CD4-positive, alpha-beta T cell treated with Interleukin-4 for 4 hours (primary cell): ENCODE results near the gene PTPRD.
"Not testable (repeated sequence)": the region's sequence is repeated elsewhere in the genome, so short reads cannot be mapped to it uniquely, and the experiment has no call there.

ENCODE experiments used
- DNase-seq: peaks from one replicate; pipeline ENCODE4 v3.0.0-alpha.2; 2020

The PTPRD gene

DNA sequence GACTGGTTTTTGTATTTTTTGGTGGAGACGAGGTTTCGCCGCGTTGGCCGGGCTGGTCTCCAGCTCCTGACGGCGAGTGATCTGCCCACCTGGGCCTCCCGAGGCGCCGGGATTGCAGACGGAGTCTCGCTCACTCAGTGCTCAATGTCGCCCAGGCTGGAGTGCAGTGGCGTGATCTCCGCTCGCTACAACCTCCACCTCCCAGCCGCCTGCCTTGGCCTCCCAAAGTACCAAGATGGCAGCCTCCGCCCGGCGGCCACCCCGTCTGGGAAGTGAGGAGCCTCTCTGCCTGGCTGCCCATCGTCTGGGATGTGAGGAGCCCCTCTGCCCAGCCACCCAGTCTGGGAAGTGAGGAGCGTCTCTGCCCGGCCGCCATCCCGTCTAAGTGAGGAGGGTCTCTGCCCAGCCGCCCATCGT is 163.6 kb downstream of the PTPRD start:
- not testable (repeated sequence) for DNase-seq

DNA sequence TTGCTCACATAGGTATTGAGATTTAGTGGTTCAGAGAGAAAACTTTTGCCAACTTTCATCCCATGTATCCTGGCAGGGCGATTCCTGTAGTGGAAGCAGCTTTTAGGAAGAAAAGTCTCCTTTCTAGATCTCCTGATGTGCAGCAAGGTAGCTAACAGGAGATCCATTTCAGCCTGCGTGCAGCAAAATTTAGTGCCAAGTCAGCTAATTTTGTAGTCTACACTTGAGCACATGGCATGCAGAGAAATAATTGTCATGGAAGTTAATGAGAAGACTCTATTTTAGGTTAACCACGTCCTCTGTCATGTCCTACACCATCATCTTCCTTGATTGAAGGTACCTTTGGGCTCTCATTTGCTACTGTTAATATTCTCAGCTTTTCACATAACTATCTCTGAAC is 165.8 kb downstream of the PTPRD start:
- DNase-seq = no peak

DNA sequence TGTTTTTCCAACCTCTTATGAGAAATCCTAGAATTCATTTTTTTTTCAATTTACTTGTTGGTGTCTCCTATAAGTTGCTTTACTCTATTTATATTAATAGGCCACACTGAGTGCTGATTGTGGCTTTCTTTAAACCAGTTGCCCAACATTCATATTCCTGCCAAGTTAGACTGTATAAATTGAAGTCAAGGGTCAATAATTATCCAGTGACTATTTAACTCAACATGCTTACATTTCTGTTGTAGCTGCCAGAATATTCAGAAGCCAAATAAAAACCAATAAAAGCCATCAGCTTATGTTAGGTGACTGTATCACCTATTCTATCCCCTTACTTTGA is 169.0 kb downstream of the PTPRD start:
- DNase-seq = no peak

DNA sequence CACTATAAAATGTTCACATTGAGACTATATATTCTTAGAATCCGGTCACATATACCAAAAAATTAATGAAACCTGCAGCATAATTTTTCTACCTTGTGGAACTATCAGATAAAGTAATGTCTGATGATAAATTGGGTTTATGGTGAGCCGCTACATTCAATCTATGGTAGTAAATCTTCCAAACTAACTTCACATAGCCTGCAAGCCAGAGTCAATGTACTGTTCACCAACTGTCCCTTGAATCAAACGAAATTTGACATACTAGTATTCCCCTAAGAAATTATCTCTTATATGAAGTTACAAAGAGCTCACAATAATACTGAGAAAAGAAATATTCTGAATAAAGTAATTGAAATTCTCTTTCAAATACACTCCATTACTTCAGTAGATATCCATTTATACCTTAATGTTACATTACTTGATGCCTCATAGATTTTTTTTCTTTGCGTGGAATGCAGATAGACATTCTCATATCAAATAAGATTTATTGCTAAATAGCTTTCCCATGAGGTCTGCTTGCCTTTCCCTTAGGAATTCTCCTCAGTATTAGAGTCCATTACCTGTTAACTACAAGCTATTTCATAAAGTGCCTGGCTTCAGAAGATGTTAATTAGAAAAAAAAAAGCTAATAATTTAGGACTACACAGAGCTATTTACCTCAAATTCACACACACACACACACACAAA is 169.5 kb downstream of the PTPRD start:
- DNase-seq = no peak

DNA sequence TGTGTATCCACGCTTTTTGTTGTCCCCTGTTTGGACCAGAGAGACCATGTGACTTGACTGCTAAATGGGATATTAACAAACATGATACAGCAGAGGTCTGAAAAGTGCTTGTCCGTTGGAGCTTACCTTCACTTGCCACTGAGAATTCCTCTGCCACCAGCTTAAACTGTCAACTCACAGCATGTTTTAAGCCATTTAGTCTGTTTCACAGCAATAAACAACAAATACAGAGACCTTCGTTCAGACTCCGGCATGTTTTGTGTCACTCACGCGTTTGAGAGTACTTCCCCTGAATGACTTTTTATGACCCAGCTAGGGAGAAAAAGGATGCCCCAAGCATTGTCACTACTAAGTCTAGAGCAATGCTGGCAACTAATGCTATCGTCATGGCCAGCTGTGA is 173.8 kb downstream of the PTPRD start:
- no peak for DNase-seq

DNA sequence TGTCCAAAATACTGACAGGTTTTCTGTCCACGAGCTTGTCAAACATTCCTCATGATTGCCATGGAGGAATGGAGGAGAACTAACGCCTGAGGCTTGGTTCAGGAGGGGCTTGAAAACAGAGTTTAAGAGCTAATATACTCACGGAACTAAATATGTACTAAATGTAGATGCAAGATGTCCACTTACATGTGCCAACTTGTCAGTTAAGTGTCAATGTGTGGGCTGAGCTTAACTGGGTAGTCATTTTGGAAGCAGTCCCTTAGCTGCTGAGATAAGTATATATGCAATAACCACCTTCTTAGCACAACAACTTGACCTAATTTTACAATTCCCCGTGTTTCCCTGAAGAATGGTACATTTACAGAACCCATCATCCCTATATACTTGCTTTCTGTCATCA is 176.0 kb downstream of the PTPRD start:
- DNase-seq = no peak

DNA sequence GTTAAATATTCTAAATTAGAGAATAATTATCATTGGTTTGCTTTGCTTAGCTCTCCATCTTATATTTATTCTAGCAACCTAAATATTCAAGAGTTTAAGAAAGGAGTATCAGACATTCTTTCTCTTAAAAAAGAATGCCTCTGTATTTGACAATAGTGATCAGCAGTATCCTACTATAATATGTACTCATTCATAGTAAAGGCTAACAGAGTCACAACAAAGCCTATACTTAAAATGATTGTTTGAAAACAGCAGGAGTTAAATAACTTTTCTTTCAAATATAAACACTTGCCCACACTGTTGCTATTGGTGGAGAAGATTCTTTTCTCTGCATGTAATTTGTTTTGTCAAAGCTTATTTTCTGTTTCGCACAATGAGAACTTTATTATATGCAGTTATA is 178.4 kb downstream of the PTPRD start:
- DNase-seq = no peak

DNA sequence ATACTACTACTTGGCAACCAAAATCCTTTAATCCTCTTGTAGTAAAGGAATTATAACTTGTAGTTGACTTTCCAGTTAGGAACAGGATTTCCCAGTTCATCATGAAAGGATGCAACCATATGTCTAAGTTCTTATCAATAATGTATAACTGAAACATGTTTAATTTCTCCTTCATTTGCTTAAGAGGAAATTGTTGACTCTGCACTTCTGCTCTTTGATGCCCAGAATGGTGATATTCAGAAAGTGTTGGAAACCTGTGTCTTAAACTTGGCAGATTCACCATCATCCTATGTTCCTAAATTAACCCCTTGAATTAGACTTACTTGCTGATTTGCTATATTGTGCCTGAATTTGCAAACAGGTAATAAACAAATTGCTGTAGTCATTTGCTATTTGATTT is 201.5 kb downstream of the PTPRD start:
- DNase-seq = no peak

DNA sequence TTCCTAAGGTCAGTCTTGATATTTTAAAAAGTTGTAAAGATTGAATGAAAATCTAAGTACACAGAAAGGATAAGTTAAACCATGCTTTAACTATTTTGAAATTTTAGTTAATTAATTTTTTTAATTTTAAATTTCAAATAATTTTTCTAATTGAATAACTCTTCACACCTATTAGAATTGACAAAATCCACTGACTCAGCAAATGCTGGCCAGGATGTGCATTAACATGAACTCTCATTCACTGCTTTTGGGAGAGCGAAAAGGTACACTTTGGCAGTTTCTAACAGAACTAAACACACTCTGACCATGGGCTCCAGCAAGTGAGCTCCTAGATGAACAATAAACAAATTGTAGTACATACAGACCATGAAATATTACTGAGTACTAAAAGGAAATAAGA is 209.5 kb downstream of the PTPRD start:
- DNase-seq = no peak

DNA sequence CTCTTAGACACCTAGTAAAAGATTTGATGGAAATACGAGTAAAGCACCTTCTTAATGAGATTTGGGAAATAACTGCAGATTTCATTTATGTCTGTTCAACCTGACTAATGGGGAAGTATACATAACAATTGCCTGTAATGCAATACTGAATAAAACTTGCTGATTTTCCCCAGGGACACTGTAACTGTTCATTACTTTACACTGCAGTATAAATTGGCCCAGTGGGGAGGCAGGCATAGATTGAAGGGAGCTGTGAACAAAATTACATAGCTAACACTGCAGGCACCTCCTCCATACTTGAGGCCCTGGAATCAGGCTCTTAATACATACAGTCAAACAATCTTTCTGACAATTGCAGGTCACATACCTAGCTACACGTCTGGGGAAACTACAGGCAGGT is 216.2 kb downstream of the PTPRD start:
- DNase-seq = no peak

DNA sequence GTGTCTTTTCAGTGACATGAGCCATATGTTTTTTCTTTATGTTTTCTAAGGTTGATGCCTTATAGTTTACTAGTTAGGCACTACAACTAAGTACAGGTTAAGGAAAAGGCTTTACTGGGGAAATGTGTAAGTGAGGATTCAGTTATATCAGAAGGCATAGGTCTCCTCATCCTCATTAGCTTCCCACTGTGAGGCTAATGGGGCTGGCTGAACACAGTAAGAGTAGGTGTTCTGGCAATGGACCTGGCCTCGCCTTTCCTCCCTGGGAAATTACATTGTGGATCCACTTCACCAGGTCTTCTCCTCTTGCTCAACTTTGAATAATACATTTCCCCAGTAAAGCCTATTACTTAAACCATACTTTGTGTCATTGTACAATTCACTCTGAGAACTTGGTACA is 225.5 kb downstream of the PTPRD start:
- no peak for DNase-seq

DNA sequence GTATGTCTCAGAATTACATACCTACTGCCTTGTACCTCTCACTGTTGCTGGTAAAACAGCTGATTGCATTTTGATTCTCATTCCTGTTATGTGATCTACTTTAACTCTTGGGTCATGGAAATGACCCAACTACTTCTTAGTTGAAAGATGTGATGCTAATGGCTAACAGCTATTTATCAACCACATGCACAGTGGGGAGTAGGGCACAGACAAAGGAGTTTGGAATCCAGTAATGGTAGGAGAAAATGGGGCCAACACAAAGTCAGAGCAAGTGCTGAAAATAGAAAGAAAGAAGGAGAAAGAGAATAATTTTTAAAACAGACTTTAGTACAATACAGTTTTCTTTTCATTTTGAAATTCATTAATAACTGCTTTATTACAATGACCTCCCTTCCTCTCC is 241.0 kb downstream of the PTPRD start:
- no peak for DNase-seq

DNA sequence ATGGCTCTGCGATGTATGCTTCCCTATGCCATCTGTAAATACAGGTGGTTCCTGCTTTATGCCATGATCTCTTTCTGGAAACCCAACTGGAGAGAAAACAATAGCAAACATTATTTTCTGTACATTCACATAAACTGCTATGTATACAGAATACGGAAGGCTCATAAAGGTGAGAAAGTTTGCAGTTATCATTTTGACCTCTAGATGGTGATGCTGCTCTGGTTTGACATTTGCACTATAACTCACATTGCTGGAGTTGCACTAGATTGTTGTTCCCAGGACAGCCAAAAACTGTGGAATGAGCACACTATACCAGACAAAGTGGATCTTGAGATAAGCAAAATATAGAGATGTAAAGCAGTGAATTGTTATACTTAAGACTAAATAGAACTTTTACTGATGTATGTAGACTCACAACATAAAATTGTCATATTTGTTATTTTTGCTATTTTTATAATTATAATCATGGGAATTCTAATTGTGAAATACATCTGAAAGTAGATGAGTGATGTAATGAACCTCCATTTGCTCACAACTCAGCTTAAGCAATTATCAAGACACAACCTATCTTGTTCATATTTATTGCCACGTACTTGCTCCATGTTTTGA is 246.5 kb downstream of the PTPRD start:
- DNase-seq = no peak

DNA sequence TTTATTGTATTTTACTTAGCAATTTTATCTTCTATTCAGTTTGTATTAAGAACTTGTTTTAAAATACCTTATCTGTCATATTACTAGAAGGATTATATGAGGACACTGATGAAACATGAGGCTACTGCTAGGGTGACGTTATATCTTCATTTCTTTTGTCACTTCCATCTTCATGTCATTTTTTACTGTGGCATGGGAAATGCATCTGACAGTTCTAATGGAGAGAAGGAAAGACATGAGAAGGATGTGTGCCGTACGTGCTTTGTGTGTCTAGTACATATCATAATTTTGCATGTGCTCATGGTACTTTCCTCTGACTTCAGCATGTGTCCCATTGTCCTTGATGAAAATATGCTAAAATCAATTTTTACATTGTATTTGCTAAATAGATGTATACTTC is 258.2 kb downstream of the PTPRD start:
- no peak for DNase-seq

DNA sequence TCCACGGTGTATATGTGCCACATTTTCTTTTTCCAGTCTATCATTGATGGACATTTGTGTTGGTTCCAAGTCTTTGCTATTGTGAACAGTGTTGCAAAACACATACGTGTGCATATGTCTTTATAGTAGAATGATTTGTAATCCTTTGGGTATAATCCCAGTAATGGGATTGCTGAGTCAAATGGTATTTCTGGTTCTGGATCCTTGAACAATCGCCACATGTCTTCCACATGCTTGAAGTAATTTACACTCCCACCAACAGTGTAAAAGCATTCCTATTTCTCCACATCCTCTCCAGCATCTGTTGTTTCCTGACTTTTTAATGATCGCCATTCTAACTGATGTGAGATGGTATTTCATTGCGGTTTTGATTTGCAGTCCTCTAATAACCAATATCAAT is 267.2 kb downstream of the PTPRD start:
- not testable (repeated sequence) for DNase-seq

DNA sequence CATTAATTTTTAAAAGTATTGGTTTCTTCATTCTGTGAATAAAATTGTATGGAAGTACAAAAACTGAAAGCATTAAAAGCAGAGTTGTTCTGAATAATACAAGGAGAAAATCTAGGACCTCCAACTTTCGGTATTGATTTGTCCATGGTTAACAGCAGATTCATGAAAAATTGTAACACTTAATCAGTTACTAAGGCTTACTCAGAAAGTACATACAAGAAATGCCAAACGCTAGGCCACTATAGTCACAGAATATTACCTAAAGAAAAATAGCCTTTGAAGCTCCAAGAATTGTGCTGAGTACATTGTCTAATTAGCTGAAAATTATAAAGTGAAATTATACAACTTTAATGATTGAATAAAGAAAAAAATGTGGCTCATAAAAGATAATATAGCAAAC is 271.7 kb downstream of the PTPRD start:
- no peak for DNase-seq

DNA sequence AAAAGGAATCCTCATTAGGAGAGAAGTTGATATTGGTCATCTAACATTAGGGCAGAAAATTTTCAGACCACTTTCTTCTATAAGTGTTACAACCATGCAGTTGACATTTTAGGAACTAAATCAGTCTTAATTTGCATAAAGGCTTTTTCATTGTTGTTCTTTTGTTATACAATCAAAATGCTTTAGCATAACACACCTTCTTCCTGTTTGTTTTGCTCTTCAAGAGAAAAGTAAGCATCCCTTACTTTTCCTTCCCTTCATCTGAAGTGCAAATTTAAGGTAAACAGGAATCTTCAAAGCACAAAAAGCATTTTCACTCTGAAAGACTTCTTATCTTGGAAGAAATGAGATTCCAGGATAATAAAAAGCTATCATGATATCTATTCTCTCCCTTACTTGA is 273.6 kb downstream of the PTPRD start:
- no peak for DNase-seq

DNA sequence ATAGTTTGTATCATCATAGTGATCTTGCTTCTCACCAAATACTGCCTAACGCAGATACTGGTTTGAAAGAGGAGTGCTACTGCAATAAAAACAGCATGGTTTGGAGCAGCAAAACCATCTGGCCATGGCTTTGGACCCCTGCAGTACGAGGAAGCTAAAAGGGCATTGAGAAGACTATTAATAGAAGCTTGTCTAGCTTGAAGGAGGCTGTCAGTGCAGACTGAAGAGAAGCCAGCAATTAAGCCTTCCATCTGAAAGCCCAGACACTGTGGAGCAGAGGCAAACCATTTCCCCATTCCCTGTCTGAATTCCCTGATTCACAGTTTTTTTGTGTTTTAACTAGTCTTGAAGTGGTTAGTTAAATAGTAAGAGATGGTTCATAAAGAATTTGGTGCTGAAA is 281.6 kb downstream of the PTPRD start:
- DNase-seq = no peak

DNA sequence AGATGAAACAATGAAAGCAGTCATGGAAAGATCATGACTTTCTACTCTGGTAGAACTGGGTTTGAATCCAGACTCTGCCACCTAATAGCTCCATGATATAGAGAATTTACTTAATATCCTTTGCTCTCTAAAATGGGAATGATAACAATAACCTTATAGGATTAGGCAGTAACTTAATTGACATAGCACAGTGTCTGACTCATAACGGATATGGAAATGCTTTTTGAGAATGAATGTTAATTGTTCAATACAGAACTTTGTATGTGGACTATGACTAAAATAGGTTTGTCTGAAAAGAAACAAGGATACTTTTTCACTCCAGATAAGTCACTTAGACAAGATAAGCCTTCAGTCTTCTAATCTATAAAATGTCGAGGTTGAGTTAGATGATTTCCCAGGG is 330.7 kb downstream of the PTPRD start:
- DNase-seq = no peak

DNA sequence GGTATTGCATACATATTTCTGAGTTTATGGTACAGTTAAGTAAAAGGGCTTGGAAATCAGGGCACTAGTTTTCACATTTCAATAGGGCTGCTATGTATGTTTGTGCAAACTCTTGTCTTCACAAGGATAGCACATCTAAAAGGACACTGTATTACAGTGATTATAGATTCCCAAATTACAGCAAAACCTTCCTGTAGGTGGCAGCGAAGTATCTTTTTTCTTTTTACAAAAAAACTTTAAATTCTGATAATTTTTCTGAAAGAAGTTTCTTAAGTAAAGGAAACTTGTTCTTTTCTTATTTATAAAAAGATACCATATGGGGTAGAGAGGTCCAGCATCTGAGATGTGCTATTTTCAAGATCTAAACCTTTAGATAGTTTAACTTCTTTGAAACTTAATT is 337.8 kb downstream of the PTPRD start:
- no peak for DNase-seq

DNA sequence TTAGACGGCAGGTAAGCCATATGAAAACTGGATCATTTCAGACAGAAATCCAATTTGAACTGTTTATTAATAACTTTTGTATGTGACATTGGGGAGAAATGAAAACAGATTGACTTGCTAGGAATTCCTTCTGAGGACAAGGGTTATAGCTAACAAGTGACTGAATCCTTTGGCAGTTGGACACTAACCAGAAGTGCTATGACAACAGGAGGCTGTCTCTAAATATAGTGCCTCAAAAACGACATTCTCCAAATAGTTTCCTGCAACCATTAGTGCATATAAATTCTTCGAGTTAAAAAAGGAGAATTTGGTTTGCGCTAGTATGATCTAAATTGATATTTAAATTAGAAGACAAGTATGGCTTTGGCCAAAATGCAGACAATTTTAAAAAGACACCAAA is 338.6 kb downstream of the PTPRD start:
- no peak for DNase-seq

DNA sequence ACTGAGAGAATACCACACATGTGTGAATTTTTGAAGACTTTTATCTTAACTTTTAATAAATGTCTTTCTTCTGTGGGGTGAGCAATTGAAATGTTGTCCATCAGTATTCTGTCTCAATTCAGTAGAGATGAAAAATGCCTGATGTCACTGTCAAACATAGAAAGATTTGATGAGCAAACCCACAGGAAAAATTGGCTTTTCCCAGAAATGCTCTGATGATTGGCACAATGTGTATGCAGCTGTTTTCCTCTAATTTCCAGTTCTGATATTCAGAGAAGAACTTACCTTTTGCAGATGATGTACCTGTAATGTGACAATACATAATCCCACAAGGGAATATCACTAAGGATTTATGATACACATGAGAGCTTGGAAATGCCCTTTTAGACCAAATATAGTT is 340.0 kb downstream of the PTPRD start:
- no peak for DNase-seq

DNA sequence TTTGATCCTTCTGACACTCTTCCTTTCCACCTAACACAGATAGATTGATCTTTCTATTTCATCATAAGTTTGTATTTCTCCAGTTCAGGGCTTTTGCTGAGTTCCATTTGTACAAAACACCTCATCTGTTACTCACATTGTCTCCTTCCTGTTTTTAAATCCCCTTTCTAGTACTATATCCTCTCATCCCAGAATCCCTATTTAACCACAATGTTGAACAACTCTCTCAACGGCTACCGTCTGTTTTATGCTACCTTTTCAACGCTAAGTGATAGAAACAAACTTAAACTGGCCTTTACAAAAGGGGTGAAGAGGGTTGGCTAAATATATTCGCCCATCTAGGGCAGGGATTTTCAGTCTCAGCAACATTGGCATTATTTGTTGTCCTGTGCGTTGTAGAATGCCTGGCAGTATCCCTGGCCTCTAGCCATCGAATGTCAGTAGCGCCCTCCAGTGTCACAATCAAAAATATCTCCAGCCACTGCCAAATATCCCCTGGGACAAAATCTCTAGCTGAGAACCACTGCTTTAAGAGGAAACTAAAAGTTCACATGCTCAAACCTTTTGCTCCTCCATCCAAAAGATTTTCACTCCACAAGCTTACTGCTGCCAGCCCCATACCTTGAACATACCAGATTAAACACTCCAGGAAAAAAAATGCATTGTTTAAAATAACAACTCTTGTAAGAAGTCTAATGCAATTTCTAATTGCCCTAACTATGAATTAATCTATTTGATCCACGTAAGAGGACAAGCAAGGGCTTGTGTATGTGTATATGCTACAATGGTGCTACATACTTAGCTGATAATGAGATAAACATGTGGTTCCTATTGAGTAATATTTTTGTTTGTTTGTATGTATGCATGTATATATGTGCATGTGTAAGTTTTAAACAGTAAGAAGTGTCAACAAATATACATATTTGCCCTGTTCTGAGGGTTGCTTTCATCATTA is 344.0 kb downstream of the PTPRD start:
- no peak for DNase-seq

DNA sequence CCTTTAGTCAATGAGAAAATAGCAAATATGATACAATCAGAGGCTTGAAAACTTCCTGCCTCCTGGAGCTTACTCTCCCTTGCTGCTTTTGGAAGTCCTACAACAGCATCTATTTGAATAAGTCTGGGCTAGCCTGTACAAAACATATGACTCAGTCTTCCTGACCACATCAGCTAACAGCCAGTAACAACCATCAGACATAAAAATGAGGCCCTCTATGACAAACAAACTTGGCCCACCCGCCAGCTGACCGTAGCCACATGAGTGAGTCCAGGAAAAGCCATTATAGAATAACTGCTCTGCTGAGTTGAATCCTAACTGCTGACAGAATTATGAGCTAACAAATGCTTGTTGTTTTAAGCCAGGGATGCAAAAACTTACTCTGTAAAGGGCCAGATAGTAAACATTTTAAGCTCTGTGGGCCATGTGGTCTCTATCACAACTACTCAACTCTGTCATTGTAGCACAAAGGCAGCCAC is 347.6 kb downstream of the PTPRD start:
- no peak for DNase-seq
